Peyer's patch (tissue), 4 donors: Measurements from ENCODE around the gene UNKL. TPM values are rescaled to one million over a fixed set of nuclear protein-coding genes. Genes with fewer than 3 reads are reported as not detected.

Experiments used
- DNase-seq, 3 donors: peaks; one replicate each; pipeline ENCODE4 v3.0.0-alpha.2; 2017 to 2019
- H3K27ac ChIP-seq, 4 donors: fragments of 200-600 bp; sonication (generic); one replicate each; pipeline ENCODE4 v1.5.1; 2016 to 2019
- H3K27me3 ChIP-seq, 2 donors: fragments of 200-600 bp; sonication (generic); one replicate each; pipeline ENCODE4 v1.5.1; 2019
- H3K36me3 ChIP-seq, 3 donors: fragments of 200-600 bp; sonication (generic); one replicate each; pipeline ENCODE4 v1.5.1; 2016 to 2019
- H3K4me1 ChIP-seq, 4 donors: fragments of 200-600 bp; sonication (generic); one replicate each; pipeline ENCODE4 v1.5.1; 2016 to 2019
- H3K4me3 ChIP-seq, 4 donors: fragments of 200-600 bp; sonication (generic); 1 replicate in 3 of 4; 2 replicates in 1 of 4; pipeline ENCODE4 v1.5.1; 2016 to 2019; ENCODE audit warnings: mild to moderate bottlenecking in 1 of 4
- H3K9me3 ChIP-seq, 4 donors: fragments of 200-600 bp; sonication (generic); one replicate each; pipeline ENCODE4 v1.5.1; 2016 to 2019; ENCODE audit warnings: mild to moderate bottlenecking in 1 of 4
- POLR2A ChIP-seq, 2 donors: fragments of 450-650 bp; IDR thresholded peaks; one replicate each; pipeline ENCODE4 v1.5.1; 2017; ENCODE audit warnings: antibody characterized with exemption in 2 of 2, mild to moderate bottlenecking in 2 of 2, moderate library complexity in 2 of 2
- total RNA-seq, 4 donors: library from RNA; depleted of rRNA; stranded (reverse); fragments of >200 nt; gene quantifications; one replicate each; pipeline ENCODE4 v1.1.0, GENCODE V29; 2016
- TF ChIP-seq, protein P1 (sequence below), 6 experiments: fragments of 450-650 bp in 4 of 6; fragments of 200-600 bp in 2 of 6; sonication (generic) in 1 of 6; IDR thresholded peaks; one replicate each; pipeline ENCODE4 v1.5.1; 2017 to 2019; ENCODE audit warnings: antibody characterized with exemption in 6 of 6, mild to moderate bottlenecking in 3 of 6, moderate library complexity in 1 of 6

Gene UNKL
- total RNA-seq, 4 donors from 2014 or later = 10.9 to 113 (median 38.4) TPM

- no peaks in the 10 kb centered on the region for H3K27me3 ChIP-seq
- H3K9me3 ChIP-seq = no peaks in the 10 kb centered on the region
- DNase-seq = no peak
- H3K4me3 ChIP-seq = no peak overlapping the region
- peak overlapping the region in 1 of 4 donors; percentile 60 for H3K27ac ChIP-seq
- no peak for TF ChIP-seq POLR2A (IDR thresholded peaks at IDR 0.05)
- TF ChIP-seq, protein P1, sequence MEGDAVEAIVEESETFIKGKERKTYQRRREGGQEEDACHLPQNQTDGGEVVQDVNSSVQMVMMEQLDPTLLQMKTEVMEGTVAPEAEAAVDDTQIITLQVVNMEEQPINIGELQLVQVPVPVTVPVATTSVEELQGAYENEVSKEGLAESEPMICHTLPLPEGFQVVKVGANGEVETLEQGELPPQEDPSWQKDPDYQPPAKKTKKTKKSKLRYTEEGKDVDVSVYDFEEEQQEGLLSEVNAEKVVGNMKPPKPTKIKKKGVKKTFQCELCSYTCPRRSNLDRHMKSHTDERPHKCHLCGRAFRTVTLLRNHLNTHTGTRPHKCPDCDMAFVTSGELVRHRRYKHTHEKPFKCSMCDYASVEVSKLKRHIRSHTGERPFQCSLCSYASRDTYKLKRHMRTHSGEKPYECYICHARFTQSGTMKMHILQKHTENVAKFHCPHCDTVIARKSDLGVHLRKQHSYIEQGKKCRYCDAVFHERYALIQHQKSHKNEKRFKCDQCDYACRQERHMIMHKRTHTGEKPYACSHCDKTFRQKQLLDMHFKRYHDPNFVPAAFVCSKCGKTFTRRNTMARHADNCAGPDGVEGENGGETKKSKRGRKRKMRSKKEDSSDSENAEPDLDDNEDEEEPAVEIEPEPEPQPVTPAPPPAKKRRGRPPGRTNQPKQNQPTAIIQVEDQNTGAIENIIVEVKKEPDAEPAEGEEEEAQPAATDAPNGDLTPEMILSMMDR (IDR thresholded peaks at IDR 0.05) = no peak
- peaks cover 0 to 73% (median 0%) of the 10 kb centered on the region in 3 donors for H3K36me3 ChIP-seq
- peaks cover 0 to 8% (median 2%) of the 10 kb centered on the region in 4 donors for H3K4me1 ChIP-seq
These were observed 44.0 kb upstream of the UNKL start for GRCh38 chr16:1458336-1458976.

DNA sequence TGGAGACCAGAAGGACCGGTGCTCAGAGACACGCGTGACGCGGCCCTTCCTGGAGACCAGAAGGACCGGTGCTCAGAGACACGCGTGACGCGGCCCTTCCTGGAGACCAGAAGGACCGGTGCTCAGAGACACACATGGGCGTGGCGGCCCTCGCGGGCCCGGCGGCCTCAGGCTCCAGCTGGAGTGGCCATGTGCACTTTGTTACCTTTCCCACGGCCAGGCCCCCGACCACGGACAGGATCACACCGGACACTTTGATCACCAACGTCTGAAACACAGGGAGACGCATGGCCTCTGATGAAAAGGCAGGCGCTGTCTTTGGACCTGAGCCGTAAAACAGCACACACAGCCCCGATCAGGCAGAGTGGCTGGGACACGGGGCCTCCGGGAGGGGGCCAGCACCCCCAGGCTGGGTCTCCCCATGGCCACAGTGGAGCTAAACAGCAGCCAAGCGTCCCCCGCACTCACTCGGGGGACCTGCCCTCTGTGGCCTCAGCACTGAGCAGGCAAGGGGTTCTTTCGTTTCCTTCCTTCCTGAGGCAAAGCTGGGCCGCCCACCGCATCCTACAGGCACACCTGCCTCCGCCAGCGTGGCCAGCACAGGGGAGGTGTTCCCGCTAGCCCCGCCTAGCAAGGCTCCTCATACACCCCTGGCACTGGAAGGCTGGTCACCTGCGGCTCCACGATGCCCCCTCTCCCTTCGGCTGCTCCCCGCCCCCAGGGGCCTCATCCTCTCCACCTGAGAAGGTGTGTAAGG is 43.2 kb upstream of the UNKL start:
- no peak for DNase-seq
- H3K4me1 ChIP-seq = peaks cover 0 to 8% (median 2%) of the 10 kb centered on the region in 4 donors
- no peaks in the 10 kb centered on the region for H3K9me3 ChIP-seq
- H3K36me3 ChIP-seq = peaks cover 0 to 81% (median 0%) of the 10 kb centered on the region in 3 donors
- no peak overlapping the region for H3K4me3 ChIP-seq
- H3K27ac ChIP-seq = no peak overlapping the region
- H3K27me3 ChIP-seq = no peaks in the 10 kb centered on the region
- TF ChIP-seq, protein P1 (IDR thresholded peaks at IDR 0.05) = no peak
- TF ChIP-seq POLR2A (IDR thresholded peaks at IDR 0.05) = no peak

GRCh38 chr16:1456951-1457350 is 42.4 kb upstream of the UNKL start:
- TF ChIP-seq POLR2A (IDR thresholded peaks at IDR 0.05) = no peak
- Histone ChIP-seq H3K27ac (no peak overlapping the region), H3K4me1 (peaks cover 0 to 8% (median 2%) of the 10 kb centered on the region in 4 donors), H3K36me3 (peaks cover 0 to 88% (median 0%) of the 10 kb centered on the region in 3 donors), H3K9me3 (no peaks in the 10 kb centered on the region), H3K4me3 (no peak overlapping the region), H3K27me3 (no peaks in the 10 kb centered on the region)
- DNase-seq = no peak

DNA sequence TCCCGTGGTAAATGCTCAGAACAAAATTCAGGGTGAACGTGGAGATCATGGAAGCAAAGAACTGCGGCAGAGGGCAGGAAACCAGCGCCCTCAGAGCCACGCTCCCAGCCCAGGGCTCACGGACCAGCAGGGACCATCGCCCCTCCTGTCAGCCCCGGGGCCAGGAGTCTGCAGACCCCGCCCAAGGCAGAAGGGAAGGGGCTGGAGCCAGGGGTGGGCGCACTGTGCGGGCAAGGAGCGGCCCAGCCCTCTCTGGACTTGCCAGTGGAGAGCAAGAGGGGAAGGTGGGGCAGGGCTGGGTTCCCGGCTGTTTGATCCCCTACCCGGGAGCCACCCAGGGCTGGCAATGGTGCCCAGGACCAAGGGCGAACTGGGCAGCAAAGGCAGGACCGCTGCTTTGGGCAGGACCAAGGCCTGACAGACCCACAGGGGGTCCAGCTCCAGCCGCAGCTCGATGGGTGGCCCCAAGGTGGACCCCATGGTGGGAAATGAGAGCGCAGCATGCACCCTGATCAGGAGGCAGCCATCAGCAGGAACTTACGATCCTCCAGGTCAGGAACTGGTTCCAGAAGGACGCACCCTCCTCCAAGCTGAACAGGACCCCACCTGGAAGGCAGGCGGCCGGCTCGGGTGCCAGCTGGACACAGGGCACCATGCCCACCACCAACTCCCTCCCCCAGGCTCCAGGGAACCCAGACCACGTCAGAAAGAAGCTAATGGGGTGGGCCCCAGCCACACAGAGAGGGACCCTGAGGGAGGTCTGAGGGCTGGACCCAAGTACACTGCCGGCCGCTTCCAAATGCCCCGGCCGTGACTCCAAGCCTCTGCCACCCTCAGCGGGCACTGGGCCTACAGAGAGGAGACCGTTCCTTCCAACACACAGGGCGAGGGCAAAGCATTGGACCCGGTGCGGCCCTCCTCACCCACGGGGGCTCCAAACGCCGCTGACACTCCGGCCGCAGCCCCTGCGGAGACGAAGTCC is 41.0 kb upstream of the UNKL start:
- Histone ChIP-seq H3K27ac (no peak overlapping the region), H3K4me1 (peaks cover 0 to 8% (median 2%) of the 10 kb centered on the region in 4 donors), H3K27me3 (no peaks in the 10 kb centered on the region), H3K36me3 (peaks cover 0 to 89% (median 0%) of the 10 kb centered on the region in 3 donors), H3K9me3 (no peaks in the 10 kb centered on the region), H3K4me3 (no peak overlapping the region)
- TF ChIP-seq, protein P1 (IDR thresholded peaks at IDR 0.05) = no peak
- no peak for TF ChIP-seq POLR2A (IDR thresholded peaks at IDR 0.05)
- no peak for DNase-seq

- no peak for DNase-seq
- Histone ChIP-seq H3K4me3 (no peak overlapping the region), H3K4me1 (peaks cover 0 to 8% (median 2%) of the 10 kb centered on the region in 4 donors), H3K36me3 (peaks cover 0 to 89% (median 0%) of the 10 kb centered on the region in 3 donors), H3K27me3 (no peaks in the 10 kb centered on the region), H3K9me3 (no peaks in the 10 kb centered on the region), H3K27ac (no peak overlapping the region)
- TF ChIP-seq POLR2A (IDR thresholded peaks at IDR 0.05) = no peak
- TF ChIP-seq, protein P1 (IDR thresholded peaks at IDR 0.05) = no peak
These were observed 40.1 kb upstream of the UNKL start for GRCh38 chr16:1454561-1454960.
